HG03575 (cell line): ENCODE measurements around the gene SLC29A1.
"Not testable (repeated sequence)": the region's sequence is repeated elsewhere in the genome, so short reads cannot be mapped to it uniquely, and the experiment has no call there.

Source experiments
- ATAC-seq: cut with Tn5 transposase; IDR thresholded peaks from one replicate; pipeline ENCODE4 v1.9.1; 2021; ENCODE audit not compliant: unreplicated experiment, insufficient number of reproducible peaks, low FRiP score; ENCODE audit errors: extremely low read depth

Gene SLC29A1

DNA sequence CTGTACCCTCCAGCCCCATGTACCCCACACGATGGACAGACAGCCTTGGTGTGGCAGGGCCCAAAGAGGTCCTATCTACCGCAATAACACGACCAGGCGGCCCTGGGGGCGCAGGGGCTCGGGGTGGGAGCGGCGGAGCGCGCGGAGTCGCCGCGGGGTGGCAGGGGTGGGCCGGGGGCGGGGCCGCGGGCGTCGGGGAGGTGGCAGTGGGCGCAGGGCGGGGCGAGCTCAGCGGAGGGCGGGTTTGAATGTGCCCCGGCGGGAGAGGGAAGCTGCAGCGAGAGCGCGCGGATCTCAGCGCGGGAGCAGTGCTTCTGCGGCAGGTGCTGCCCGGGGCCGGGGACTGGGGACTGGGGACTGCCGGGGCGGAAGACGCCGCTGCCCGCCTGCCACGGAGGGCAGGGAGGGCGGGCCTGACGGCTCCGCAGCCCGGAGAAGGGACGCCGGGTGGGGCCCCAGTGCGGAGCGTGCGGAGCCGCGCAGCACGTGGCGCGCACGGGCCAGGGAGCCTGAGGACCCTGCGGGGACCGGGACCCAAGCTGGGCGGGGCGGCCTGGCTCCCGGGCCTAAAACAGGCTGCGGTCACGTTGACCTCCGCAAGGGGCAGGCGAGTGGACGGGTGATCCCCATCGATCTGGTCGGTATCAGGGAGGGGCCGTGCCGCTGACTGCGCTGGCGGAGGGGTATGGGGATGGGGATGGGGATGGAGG, at the start of gene SLC29A1:
TSS of gene SLC29A1 (plus strand) at position 277 of the 710 bp plus-strand sequence. CDS start 3,719 bp downstream, outside the sequence.
- no peak for ATAC-seq

DNA sequence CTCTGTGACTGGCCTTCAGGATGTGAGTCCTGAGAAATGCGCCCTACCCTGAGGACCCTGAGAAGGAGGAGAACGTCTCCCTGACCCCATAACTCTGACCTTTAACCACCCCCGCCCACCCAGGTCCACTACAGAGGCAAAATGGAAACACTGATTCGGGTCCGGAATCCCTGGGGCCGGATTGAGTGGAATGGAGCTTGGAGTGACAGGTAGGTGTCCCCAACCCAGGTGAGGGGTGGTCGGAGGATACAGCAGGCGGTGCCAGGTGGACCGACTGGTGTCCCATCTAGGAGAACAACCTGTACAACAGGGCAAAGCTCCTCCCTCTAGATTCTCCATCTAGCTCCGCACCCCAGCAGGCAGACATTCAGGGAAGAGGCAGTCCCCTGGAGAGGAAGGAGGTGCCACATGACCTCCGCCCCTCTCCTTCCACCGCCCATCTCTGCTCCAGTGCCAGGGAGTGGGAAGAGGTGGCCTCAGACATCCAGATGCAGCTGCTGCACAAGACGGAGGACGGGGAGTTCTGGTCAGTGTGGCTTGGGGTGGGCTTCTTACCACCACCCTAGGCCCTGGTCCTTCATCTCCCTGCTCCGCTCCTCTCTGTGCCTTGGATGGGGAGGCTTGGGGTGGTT, 47.1 kb upstream of the SLC29A1 start:
- no peak for ATAC-seq

DNA sequence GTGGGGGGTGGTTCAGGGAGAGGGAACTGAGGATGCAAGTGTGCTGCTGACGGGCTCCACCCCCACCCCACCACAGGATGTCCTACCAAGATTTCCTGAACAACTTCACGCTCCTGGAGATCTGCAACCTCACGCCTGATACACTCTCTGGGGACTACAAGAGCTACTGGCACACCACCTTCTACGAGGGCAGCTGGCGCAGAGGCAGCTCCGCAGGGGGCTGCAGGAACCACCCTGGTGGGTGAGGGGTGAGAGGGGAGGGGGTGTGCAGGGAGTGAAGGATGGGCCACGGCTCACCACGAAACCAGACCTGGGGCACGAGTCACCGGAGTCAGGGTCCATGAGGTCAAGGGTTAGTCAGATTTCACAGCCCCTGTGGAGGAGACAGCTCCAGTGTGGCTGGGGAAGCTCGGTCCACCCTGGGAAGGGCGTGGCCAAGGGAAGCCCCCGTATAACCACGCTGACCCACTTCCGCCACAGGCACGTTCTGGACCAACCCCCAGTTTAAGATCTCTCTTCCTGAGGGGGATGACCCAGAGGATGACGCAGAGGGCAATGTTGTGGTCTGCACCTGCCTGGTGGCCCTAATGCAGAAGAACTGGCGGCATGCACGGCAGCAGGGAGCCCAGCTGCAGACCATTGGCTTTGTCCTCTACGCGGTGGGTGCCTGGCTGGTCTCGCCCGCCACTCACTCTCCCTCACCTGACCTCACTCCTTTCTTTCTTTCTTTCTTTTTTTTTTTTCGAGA, 46.5 kb upstream of the SLC29A1 start:
- ATAC-seq = no peak

DNA sequence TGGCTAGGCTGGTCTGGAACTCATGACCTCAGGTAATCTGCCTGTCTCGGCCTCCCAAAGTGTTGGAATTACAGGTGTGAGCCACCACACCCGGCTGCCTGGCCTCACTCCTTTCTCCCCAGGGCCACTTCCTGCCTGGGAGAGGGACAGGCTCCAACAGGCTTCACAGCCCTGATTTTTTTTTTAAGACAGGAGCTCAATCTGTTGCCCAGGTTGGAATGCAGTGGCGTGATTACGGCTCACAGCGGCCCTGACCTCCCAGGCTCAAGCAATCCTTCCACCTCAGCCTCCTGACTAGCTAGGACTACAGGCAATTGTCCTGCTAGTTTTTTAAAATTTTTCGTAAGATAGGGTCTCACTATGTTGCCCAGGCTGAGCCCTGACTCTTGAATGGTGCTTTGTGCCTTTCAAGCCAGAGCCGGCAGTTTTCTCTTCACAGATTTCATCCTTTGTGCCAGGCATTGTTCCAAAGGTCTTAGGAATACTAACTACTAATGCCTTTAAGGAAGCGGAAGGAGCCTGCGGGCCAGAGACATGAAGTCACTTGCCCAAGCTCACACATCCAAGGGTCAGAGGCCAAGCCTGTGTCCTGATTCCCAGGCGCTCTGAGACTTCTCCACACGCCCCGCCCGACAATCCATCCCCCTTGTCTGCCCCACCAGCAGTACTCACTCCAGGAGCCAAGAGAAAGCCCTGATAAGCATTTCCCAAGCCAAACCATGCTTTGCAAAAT, 45.5 kb upstream of the SLC29A1 start:
- no peak for ATAC-seq

DNA sequence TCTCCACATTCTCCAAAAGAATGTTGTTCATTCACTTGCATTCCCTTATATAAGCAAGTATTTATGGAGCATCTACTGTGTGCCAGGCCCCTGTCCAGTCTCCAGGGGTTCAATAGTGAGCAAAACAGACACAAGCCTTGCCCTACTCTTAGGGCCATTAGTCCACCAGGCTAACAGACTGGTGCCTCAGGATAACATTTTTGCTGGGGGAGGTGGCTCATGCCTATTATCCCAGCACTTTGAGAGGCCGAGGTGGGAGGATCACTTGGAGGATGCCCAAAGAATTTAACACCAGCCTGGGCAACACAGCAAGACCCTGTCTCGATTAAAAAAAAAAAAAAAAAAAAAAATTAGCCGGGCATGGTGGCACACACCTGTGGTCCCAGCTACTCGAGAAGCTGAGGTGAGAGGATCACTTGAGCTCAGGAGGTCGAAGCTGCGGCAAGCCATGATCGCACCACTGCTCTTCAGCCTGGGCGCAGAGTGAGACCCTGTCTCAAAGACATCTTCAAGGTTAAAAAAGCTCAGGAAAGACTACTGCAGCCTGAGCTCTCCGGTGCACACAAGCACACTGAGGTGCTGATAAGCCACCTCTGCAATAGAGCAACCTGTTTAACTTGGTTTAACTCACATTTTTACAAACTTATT, 44.8 kb upstream of the SLC29A1 start:
- no peak for ATAC-seq

DNA sequence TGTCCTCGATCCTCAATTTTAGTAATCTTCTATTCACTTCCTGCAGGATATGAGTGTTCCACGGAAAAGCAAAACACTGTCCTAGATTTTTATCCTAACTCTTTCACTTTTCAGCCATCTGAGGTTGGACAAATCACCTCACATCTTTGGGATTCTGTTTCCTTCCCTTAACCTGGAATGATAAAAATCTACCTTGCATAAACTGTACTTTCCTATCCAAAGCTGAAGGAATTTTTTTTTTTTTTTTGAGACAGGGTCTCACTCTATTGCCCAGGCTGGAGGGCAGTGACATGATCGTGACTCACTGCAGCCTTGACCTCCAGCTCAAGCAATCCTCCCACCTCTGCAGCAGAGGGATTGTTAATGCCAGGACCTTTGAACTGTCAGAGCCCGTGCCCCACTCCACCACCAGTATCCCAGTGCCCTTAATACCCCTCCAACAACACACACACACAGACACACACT, 44.3 kb upstream of the SLC29A1 start:
- ATAC-seq = no peak

DNA sequence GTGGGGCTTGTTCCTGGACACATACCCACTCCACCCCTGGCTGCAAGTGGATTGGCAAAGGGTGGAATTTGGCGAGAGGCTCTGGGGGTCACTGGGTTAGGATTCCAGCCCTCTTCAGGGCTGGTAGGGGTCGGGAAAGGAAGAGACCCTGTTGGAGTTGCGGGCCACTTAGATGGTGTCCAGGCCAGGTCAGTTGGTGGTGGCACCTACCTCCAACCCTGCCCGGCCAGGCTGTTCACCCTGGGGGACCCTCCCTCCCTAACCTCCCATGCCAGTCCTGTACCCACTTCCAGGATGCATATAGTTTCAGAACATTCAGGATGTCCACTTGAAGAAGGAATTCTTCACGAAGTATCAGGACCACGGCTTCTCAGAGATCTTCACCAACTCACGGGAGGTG, 43.7 kb upstream of the SLC29A1 start:
- no peak for ATAC-seq

DNA sequence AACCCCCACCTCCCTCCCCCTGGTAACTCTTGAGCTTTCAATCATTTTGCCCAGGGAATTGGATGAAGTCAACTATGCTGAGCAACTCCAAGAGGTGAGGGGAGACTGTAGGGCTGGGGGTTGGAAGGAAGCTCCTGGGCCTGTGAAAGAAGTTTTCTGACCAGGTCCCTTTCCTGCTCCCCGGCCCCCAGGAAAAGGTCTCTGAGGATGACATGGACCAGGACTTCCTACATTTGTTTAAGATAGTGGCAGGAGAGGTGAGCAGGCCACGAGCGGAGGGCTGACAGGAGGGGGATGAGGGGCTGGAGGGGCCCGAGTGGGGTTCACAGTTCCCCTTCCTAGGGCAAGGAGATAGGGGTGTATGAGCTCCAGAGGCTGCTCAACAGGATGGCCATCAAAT, 43.0 kb upstream of the SLC29A1 start:
- ATAC-seq = no peak

DNA sequence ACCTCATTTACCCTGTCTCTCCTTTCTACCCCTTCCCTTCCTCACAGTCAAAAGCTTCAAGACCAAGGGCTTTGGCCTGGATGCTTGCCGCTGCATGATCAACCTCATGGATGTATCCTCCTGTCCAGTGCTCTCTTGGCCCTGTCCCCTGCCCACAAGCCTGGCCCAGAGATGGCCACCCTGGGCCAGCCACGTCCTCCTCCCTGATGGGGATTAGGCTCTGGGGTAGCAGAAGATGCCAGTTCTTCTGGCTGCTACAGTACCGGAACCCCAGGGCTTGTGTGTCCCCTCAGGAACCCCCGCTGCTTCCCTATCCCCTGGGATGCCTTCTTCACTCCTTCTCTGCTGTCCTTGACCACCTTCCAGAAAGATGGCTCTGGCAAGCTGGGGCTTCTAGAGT, 42.5 kb upstream of the SLC29A1 start:
- no peak for ATAC-seq

DNA sequence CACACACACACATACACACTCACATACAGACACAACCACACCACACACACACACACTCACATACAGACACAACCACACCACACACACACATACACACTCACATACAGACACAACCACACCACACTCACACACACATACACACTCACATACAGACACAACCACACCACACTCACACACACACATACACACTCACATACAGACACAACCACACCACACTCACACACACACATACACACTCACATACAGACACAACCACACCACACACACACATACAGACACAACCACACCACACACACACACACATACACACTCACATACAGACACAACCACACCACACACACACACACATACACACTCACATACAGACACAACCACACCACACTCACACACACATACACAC, 41.6 kb upstream of the SLC29A1 start:
- ATAC-seq = not testable (repeated sequence)

DNA sequence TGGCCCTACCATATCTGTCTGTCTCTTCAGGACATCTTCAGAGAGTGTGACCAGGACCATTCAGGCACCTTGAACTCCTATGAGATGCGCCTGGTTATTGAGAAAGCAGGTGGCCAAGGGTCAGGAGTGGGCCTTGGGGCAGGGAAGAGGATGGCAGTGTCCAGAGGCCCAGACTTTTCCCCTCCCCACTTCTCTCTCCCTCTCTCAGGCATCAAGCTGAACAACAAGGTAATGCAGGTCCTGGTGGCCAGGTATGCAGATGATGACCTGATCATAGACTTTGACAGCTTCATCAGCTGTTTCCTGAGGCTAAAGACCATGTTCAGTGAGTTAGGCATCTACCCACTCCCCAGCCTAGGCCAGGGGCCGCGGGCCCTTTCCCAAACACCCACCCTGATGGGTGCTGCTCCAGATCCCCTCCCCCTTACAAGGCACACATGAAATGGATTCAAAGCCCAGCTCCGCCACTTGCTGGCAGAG, 40.4 kb upstream of the SLC29A1 start:
- no peak for ATAC-seq

DNA sequence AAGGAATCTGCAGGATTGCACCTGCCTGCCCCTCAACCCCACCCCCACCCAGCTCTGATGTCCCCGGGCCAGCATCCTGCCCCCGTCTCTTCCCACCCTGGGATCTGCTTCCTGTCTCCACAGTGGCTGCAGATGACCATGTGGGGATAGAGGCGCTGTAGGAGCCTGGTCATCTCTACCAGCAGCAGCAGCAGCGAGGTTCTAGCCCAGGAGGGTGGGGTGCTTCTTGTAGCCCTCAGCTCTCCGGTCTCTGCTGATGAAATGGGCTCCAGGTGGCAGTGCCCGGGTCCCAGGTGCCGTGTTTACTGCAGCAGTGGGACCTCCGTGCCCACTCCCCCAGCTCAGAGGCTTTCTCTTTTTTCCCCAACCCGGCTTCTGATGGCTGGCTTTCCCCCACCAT, 39.6 kb upstream of the SLC29A1 start:
- no peak for ATAC-seq

DNA sequence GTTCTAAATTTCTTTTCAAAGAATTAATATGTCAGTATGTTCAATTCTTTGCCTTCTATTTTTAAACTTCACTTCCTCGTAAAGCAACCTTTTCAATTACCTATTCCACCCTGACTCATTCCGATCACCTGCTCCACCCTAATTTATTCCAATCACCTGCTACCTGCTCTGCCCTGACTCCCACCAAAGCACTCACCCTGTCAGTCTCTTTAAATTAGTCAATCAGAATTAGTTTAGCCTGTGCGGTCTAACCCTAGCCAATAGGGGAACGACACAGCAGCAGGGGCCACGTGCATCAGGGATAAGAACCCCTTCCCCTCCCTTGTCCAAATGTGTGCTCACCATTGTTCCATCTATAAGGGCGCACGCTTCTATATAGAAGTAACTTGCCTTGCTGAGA, 38.0 kb upstream of the SLC29A1 start:
- not testable (repeated sequence) for ATAC-seq

DNA sequence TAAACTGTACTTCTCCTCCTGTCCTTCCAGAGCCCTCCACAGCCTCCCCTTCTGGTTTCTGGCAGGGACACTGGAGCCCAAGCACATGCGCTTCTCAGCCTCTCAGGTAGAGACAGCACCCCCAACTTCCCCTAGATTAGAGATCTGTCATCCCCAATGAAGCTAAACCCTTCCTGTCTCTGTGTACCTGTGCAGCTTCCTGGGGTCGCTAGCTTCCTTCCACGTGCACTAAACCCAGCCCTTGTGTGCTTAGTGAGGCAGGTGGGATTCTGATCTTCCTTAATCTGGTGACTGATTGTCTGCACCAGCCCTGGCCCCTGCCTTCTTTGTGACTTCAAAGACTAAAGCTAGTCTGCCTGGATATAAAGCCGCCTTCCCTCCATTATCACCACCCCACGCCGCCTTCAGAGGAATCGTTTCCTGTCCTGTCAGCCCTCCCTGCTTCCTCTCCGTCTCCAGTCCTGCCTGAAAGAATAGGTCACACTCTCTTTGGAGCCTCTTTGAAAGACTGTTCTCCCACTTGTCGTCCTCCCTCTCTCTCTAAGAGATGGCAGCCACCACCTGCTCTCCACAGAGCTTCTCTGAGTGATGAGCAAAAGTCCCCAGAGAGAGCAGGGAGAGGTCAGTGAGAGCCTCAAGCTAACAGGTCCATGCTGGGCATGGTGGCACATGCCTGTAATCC, 37.3 kb upstream of the SLC29A1 start:
- ATAC-seq = no peak

DNA sequence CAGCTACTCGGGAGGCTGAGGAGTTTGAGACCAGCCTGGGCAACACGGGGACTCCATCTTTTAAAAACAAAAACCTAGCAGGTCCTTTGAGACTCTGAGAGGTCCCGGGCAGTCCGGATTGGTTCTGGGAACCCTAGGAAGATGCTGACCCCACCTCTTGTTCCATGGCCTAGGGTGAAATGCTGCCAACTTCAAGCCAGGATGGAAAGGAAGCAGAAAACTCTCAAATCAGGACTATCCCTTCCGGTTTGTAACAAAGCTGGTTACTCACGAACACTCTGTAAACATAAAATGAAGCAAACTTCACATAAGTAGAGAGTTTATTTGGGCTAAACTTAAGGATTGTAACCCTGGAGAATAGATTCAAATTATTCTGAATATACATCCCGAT, 36.8 kb upstream of the SLC29A1 start:
- ATAC-seq = no peak

DNA sequence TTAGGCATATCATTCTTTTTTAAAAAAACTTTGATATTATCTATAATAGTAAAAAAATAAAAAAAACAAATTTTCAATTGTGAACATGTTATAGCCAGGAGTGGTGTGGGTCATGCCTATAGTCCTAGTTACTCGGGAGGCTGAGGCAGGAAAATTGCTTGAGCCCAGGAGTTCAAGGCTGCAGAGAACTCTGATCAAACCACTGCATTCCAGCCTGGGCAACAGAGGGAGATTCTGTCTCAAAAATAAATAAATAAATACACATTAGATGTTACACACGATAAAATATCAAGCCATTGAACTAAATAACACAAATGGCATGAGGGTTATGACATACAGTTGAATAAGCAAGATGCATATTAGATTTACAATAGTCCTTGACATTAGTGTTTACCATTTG, 34.6 kb upstream of the SLC29A1 start:
- ATAC-seq = no peak

DNA sequence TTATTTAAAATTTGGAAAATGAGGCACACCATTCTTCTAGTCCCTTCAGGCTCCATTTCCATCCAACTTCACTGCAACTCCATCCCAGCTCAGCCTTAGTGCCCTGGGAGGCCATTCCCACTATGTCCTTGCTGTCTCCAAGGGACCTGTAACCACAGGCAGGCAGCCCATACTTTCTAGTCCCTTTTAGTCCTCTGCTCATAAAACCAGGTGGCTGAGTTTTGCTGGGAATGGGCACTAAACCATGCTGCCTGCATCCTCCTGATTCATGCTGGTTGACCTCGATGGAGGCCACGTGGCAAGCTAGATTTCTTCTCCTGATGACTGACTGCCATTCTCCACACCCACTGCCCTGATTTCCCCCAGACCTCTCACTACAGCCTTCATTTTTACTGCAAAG, 34.1 kb upstream of the SLC29A1 start:
- ATAC-seq = no peak

DNA sequence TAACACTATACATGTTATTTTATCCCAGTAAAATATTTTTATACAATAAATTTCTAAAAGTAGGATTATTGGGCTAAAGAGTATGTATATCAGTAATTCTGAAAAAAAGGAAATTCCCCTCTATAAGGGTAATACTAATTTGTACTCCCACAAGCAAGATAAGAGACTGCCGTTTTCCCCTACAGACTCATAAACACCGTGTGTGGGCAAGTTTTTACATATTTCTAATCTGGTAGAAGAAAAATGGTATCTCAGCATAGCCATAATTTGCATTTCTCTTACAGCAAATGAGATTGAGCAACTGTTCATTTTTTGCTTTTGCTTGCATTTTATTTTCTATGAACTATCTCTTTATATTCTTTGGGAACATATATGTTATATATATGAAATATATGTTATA, 32.7 kb upstream of the SLC29A1 start:
- ATAC-seq = no peak
